Epidermal melanocyte (primary cell): ENCODE results near the gene SSPN.

Source experiments
- DNase-seq: peaks from one replicate; pipeline ENCODE4 v3.0.0; 2011; ENCODE audit warnings: low spot score; ENCODE audit not compliant: insufficient read length

SSPN gene

DNA sequence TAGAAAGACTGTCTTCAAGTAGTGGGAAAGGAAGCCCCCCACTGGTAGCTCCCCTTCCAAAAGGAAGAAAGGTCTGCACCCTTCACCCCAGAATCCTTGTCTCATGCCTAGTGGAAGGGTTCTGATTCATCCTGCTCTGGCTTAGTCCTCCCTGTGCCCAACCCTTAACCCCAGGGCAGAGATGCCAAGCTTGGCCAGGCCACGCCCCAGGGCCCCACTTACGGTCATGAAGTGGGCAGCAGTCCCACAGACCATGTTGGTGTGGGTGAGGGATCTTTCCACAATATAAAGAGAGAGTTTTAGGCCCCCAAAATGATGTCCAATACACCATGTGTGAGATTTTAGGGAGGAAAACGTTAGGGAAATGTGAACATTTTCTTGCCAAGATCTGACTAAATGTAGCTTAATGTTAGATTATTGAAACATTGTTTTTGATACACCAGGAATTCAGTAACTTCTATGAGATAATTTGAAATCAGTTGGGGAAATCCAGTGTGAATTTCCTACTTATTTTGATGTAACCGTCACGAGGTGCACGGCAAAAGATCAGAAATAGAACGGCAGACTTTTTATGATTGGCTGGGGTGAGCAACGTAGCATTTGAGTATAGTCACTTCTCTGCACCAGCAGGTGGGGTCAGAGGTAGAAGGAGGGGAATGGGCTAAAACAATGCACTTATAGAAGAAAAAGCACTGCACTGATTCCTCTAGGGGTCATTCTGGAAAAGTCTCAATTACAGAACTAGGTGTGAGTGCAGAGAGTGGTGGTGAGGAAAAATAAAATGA is 8.2 kb upstream of the SSPN start:
- DNase-seq: no peak

DNA sequence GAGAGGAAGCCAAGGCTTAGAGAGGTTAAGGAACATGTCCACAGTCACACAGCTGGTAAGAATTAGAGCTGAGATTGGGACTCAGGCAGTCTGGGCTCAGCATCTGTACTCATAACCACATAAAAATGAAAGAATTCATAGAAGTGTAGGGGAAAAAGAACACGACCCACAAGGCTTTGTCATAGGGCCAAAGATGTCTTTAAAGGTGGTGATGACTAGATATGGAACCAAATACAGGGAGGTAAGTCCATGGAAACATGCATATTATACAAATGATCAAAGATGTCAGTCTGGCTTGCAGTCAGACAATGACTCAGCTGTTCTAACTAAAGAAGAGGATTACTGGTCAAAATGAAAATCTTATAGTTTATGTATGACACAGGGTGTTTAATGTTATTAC is 7.2 kb upstream of the SSPN start:
- no peak for DNase-seq

- DNase-seq: no peak
Measured at GRCh38 chr12:26188641-26189040, 6.7 kb upstream of the SSPN start.

GRCh38 chr12:26192142-26192541 is 3.2 kb upstream of the SSPN start:
- DNase-seq: no peak

GRCh38 chr12:26193539-26193938 is 1.8 kb upstream of the SSPN start:
- DNase-seq: no peak

DNA sequence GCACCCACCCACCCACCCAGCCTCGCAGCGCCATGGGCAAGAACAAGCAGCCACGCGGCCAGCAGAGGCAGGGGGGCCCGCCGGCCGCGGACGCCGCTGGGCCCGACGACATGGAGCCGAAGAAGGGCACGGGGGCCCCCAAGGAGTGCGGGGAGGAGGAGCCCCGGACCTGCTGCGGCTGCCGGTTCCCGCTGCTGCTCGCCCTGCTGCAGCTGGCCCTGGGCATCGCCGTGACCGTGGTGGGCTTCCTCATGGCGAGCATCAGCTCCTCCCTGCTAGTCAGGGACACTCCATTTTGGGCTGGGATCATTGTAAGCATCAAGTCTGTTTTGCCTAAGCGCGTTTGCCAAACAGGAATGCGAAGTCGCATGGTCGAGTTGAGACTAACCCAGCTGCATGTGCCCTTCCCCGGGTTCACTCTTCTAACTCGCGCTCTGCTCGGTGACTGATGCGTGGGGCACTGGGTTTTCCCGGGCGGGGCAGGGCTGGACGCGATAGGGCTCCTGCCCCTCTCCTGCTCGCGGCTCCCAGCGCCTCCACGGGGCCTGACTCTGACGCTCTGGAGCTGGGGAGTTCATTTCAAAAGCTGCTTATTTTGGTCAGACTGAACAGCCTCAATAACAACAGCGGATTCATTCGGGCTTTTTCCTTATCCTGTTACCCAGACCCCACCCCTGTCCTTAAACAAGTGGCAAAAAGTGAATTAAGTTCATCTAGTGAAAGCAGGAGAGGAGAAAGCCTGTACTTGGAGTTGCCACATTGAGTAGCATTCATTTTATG is 458 bp downstream of the SSPN start:
- DNase-seq: no peak

GRCh38 chr12:26196421-26196716 is 996 bp downstream of the SSPN start:
- no peak for DNase-seq

GRCh38 chr12:26197832-26198231 is 2.5 kb downstream of the SSPN start:
- DNase-seq: no peak

DNA sequence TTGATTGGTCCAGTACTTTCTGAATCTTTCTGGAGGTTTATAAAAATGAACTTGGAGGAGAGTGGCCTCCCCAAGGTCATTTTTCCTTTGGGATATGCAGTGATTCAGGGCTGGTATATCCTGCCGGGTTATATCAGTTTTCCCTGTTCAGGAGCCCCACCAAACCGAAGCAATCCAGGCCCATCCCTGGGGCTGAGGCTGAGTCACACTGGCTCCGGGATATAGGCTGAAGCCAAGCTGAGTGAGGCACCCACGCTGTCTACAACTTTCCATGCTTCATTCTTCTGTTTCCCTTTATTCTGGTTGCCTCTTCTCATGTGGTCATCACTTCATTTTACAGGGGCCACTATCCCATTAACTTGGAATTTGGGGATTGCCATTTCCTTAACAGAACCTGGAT is 3.4 kb downstream of the SSPN start:
- no peak for DNase-seq

GRCh38 chr12:26203167-26203780 is 7.9 kb downstream of the SSPN start:
- DNase-seq: no peak

- no peak for DNase-seq
Measured at GRCh38 chr12:26204612-26205289, 9.4 kb downstream of the SSPN start.

- no peak for DNase-seq
Measured at GRCh38 chr12:26205298-26205697, 9.9 kb downstream of the SSPN start.

- DNase-seq: no peak
Measured at GRCh38 chr12:26205941-26206340, 10.6 kb downstream of the SSPN start.

DNA sequence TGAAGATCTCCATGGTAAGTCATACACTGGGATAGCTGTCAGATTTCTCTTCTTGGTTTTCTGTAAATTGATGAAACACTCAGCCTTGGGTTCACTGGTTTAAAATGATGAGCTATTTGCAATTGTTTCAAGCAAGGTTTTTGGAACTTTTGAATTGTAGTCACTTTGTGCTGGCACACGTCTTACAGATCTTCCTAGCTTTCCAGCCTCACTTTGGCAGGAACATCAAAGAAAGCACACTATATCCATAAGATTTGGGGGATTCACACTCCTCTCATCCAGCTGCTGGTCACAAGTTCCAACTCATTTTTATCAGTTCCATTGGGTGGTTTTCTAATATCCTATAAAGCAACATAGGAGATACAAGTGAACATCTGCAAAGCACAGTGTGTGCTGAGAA is 16.0 kb downstream of the SSPN start:
- no peak for DNase-seq

DNA sequence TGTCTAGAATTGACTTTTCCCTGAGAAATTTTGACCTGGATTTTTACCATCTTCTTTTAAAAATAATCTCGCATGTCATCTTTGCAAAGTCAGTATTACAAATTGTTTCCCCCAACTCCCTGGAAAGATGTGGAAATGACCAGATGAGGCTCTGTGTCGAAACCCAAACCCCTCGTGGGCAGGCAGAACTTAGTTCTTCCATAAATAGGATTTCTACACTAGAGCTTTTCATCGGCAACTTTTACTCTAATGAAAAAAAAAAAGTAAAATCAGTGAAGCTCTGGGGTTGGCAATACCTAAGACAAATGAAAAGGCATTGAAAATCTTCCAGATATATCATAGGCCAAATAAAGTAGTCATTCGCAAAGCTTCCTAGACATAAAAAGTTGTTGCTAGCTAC is 17.0 kb downstream of the SSPN start:
- DNase-seq: no peak

- no peak for DNase-seq
Measured at GRCh38 chr12:26212988-26213387, 17.6 kb downstream of the SSPN start.

GRCh38 chr12:26214121-26214520 is 18.7 kb downstream of the SSPN start:
- DNase-seq: no peak

GRCh38 chr12:26219736-26220135 is 24.4 kb downstream of the SSPN start:
- no peak for DNase-seq

DNA sequence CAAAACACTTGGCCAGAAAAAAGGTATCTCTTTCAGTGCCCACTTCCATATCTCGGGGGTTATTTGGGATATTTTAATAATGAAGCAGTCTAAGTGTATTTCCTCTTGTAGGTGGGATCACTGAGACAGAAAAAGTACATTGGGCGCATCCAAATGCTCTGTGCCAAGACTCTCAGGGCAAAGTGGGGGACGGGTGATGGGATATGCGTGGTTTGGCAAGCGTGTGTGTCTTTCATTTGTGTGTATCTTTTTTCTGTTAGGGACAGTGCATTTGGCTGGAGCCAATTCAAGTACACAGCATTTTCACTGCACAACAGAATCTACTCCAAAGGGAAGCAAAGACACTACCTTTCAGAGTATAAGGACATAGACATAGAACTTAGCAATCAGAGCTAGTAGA is 29.3 kb downstream of the SSPN start:
- no peak for DNase-seq

- no peak for DNase-seq
Measured at GRCh38 chr12:26226122-26226521, 30.7 kb downstream of the SSPN start.

GRCh38 chr12:26226629-26227360 is 31.4 kb downstream of the SSPN start:
- no peak for DNase-seq
